Lower leg skin (tissue), 4 donors: ENCODE results near the gene PRDM2. TPM values are rescaled to one million over a fixed set of nuclear protein-coding genes. Genes with fewer than 3 reads are reported as not detected.

Experiments used
- DNase-seq, 2 donors: peaks; one replicate each; pipeline ENCODE4 v3.0.0-alpha.2; 2019; ENCODE audit warnings: low spot score in 2 of 2
- H3K4me3 ChIP-seq: fragments of 200-600 bp; sonication (generic); 2 replicates; pipeline ENCODE4 v1.5.1; 2017; ENCODE audit warnings: mild to moderate bottlenecking, low read depth; ENCODE audit not compliant: poor library complexity, severe bottlenecking
- CTCF ChIP-seq, 3 donors: fragments of 450-650 bp; IDR thresholded peaks; one replicate each; pipeline ENCODE4 v1.5.1; 2016; ENCODE audit warnings: antibody characterized with exemption in 3 of 3, mild to moderate bottlenecking in 3 of 3, moderate library complexity in 2 of 3
- POLR2A ChIP-seq, 2 donors: fragments of 450-650 bp; IDR thresholded peaks; one replicate each; pipeline ENCODE4 v1.6.1; 2016 to 2017; ENCODE audit warnings: antibody characterized with exemption in 2 of 2, mild to moderate bottlenecking in 1 of 2, moderate library complexity in 1 of 2
- WGBS, 2 donors: methylation state at CpG; one replicate each; pipeline ENCODE4 v1.1.5; 2018; 5-methylcytosine and 5-hydroxymethylcytosine counted together
- intact Hi-C: fragments of 100-400 bp; cut with DNase I; formaldehyde crosslinking; loops from one replicate; pipeline ENCODE4 v1.15.0; 2023; ENCODE audit warnings: low total_unique reads
- total RNA-seq, 4 donors: library from RNA; depleted of rRNA; stranded (reverse); fragments of >200 nt; gene quantifications; one replicate each; pipeline ENCODE4 v1.1.0, GENCODE V29; 2016

The PRDM2 gene
- total RNA-seq, 4 donors from 2014 or later = 34.7 to 69.9 (median 41.8) TPM

DNA sequence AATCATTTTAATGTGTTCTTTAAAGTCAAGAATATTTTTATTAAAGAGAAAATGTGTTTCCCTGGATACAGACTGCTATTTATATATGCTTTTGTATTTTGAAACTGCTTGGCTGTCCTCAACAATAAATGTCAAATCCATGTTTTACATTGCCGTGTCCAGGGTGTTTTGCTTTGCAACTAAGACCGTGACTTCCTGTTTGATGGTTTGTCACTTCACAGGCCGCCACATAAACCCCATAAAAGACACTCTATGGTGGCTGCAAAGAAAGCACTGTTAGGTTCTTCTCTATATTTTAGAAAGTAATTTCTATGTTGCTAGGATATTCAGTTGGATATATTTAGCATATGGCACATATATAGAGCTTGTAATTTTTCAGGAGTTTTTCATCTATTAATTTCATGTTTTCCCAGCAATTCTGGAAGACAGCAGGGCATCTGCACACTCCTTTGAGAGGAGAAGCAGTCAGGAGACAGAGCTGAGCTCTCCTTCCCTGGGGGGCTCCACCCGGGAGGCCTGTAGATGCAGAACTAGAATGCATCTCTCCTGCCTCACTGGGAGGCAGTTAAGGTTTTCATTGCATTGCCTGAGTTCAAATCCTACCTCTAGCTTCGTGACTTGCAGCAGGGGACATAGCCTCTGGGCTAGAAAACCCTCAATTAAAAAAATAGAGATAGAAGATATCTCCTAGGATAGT lies 33.1 kb downstream of the PRDM2 start:
- 64 to 65% methylated on average over 5 of the region's 5 CpGs for WGBS, 2 donors
- TF ChIP-seq CTCF (IDR thresholded peaks at IDR 0.05) (no peak), POLR2A (IDR thresholded peaks at IDR 0.05) (no peak)
- no peak for DNase-seq
- H3K4me3 ChIP-seq = no peak overlapping the region
- intact Hi-C loops = no loop called here

DNA sequence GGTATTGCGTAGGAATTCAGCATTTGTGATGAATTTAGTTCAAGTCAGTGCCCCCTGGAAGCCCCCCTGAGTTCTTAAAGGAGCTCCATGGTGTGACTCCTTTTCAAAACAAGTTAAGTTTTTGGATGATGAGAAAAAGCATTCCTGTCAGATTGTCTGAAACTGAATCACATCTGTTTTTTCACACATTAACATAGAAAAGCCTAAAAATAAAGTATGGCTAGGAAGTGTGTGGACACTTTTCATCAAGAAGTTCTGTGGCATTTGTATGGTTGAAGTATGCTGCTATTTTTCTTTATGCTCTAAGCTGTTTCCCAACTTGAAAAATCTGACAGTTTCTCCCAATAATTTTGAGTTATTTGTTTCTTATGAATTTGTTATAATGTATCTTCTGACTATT lies 33.7 kb downstream of the PRDM2 start:
- H3K4me3 ChIP-seq = no peak overlapping the region
- intact Hi-C loops = no loop called here
- WGBS, 2 donors = 81 to 85% methylated on average over 1 of the region's 1 CpG
- no peak for TF ChIP-seq POLR2A (IDR thresholded peaks at IDR 0.05)
- no peak for TF ChIP-seq CTCF (IDR thresholded peaks at IDR 0.05)
- no peak for DNase-seq

DNA sequence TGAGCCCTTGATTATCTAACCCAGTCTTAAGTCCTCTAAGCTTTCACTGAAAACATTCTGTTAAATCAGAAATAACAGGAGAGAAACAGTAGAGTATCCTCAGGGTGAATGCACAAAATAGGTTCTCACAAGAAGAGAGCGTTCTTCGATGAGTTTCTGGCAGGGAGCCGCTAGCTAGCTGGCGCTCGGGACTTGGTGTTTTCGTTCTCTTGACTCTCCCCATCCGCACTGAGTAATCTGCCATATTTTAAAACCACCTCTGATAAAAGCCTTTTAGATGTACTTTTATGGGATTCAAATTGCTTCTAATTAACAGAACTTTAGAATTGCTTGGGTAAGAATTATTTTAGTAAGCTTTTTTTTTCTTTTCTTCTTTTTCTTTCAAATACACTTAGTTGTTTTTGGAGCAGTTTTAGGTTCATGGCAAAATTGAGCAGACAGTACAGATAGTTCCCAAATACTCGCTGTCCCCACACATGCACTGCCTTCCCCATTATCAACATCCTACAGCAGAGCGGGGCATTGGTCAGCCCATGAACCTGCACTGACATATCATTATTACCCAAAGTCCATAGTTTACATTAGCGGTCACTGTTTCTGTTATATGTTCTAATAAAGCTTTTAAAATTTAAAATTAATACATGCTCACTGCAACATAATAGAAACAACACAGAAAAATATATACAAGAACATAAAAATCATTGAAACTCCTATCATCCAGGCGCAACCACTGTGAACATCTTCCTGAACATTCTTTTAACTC lies 35.4 kb downstream of the PRDM2 start:
- H3K4me3 ChIP-seq = no peak overlapping the region
- DNase-seq = no peak
- intact Hi-C loops = no loop called here
- TF ChIP-seq POLR2A (IDR thresholded peaks at IDR 0.05) (no peak), CTCF (IDR thresholded peaks at IDR 0.05) (no peak)
- WGBS, 2 donors = 97 to 98% methylated on average over 11 of the region's 11 CpGs

DNA sequence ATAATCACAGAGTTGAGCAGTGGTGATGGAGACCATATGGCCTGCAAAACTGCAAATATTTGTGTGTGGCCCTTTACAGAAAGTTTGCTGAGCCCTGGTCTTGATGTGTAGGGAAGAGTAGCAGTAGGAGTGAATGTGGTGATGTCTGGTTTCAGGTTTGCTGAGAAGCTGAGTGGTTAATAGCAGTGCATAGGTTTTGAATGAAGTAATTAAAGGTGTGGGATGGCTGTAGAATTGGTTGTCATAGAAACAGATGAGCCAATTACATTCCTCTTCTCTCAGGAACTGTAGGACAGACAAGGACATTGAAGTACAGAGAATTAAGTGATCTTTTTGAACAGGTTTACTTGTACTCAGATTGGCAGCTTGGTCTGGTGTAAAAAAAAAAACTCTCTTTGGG lies 37.4 kb downstream of the PRDM2 start:
- DNase-seq = no peak
- intact Hi-C loops = no loop called here
- TF ChIP-seq CTCF (IDR thresholded peaks at IDR 0.05) (no peak), POLR2A (IDR thresholded peaks at IDR 0.05) (no peak)
- no peak overlapping the region for H3K4me3 ChIP-seq

- TF ChIP-seq CTCF (IDR thresholded peaks at IDR 0.05) = no peak
- TF ChIP-seq POLR2A (IDR thresholded peaks at IDR 0.05) = no peak
- WGBS, 2 donors = 98 to 99% methylated on average over 3 of the region's 3 CpGs
- H3K4me3 ChIP-seq = no peak overlapping the region
- intact Hi-C loops = no loop called here
- DNase-seq = no peak
Measured at GRCh38 chr1:13746342-13746741, 46.4 kb downstream of the PRDM2 start.
